Measurements from ENCODE around the gene FMO3. TPM values are rescaled to one million over a fixed set of nuclear protein-coding genes. Genes with fewer than 3 reads are reported as not detected.

The FMO3 gene
- total RNA-seq, 1 experiment from 2014 or later: not detected

GRCh38 chr1:171142416-171143385, 52.0 kb downstream of the FMO3 start:
- TF ChIP-seq, protein P1, sequence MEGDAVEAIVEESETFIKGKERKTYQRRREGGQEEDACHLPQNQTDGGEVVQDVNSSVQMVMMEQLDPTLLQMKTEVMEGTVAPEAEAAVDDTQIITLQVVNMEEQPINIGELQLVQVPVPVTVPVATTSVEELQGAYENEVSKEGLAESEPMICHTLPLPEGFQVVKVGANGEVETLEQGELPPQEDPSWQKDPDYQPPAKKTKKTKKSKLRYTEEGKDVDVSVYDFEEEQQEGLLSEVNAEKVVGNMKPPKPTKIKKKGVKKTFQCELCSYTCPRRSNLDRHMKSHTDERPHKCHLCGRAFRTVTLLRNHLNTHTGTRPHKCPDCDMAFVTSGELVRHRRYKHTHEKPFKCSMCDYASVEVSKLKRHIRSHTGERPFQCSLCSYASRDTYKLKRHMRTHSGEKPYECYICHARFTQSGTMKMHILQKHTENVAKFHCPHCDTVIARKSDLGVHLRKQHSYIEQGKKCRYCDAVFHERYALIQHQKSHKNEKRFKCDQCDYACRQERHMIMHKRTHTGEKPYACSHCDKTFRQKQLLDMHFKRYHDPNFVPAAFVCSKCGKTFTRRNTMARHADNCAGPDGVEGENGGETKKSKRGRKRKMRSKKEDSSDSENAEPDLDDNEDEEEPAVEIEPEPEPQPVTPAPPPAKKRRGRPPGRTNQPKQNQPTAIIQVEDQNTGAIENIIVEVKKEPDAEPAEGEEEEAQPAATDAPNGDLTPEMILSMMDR (conservative IDR thresholded peaks at IDR 0.05; ENCODE audit: low read depth, low read length): no peak
- TF ChIP-seq EZH2 (IDR thresholded peaks at IDR 0.05; ENCODE audit: borderline replicate concordance, low read depth, low read length, poor library complexity, severe bottlenecking): no peak
- POLR2A ChIA-PET (ENCODE audit: low non-redundant PET): no interaction called here
- Histone ChIP-seq H3K27me3 (replicated peaks; ENCODE audit: insufficient read depth, low read depth, low read length, poor library complexity) (no peaks in the 10 kb centered on the region), H3K36me3 (ENCODE audit: insufficient read depth, low read length, poor library complexity, severe bottlenecking) (no peaks in the 10 kb centered on the region), H3K4me1 (ENCODE audit: insufficient read depth, low read length, poor library complexity, severe bottlenecking) (no peaks in the 10 kb centered on the region), H3K9me3 (ENCODE audit: low read depth, low read length, poor library complexity, severe bottlenecking) (no peaks in the 10 kb centered on the region), H3K27ac (ENCODE audit: low read depth, low read length, poor library complexity, severe bottlenecking) (no peak overlapping the region), H3K4me3 (ENCODE audit: low read depth, low read length, poor library complexity, severe bottlenecking) (no peak overlapping the region)
- intact Hi-C loops (cut with micrococcal nuclease; ENCODE audit: unreplicated experiment): no loop called here
- no TSS peak for BruUV-seq (replicated peaks)
- CTCF ChIA-PET: no interaction called here
- DNase-seq (ENCODE audit: low spot score): no peak

- ChIA-PET POLR2A (ENCODE audit: low non-redundant PET) (no interaction called here), CTCF (no interaction called here)
- Histone ChIP-seq H3K36me3 (ENCODE audit: insufficient read depth, low read length, poor library complexity, severe bottlenecking) (no peaks in the 10 kb centered on the region), H3K4me1 (ENCODE audit: insufficient read depth, low read length, poor library complexity, severe bottlenecking) (no peaks in the 10 kb centered on the region), H3K27ac (ENCODE audit: low read depth, low read length, poor library complexity, severe bottlenecking) (no peak overlapping the region), H3K4me3 (ENCODE audit: low read depth, low read length, poor library complexity, severe bottlenecking) (no peak overlapping the region), H3K27me3 (replicated peaks; ENCODE audit: insufficient read depth, low read depth, low read length, poor library complexity) (no peaks in the 10 kb centered on the region), H3K9me3 (ENCODE audit: low read depth, low read length, poor library complexity, severe bottlenecking) (no peaks in the 10 kb centered on the region)
- intact Hi-C loops (cut with micrococcal nuclease; ENCODE audit: unreplicated experiment): no loop called here
- TF ChIP-seq EZH2 (IDR thresholded peaks at IDR 0.05; ENCODE audit: borderline replicate concordance, low read depth, low read length, poor library complexity, severe bottlenecking): no peak
- TF ChIP-seq, protein P1 (conservative IDR thresholded peaks at IDR 0.05; ENCODE audit: low read depth, low read length): no peak
- BruUV-seq (replicated peaks): no TSS peak
- no peak for DNase-seq (ENCODE audit: low spot score)
Measured at GRCh38 chr1:171150156-171150555, 59.5 kb downstream of the FMO3 start.

GRCh38 chr1:171152549-171152948, 61.8 kb downstream of the FMO3 start:
- ChIA-PET CTCF (no interaction called here), POLR2A (ENCODE audit: low non-redundant PET) (no interaction called here)
- peak; percentile 34 for DNase-seq (ENCODE audit: low spot score)
- no peaks in the 10 kb centered on the region for H3K9me3 ChIP-seq (ENCODE audit: low read depth, low read length, poor library complexity, severe bottlenecking)
- intact Hi-C loops (cut with micrococcal nuclease; ENCODE audit: unreplicated experiment): no loop called here
- TF ChIP-seq, protein P1 (conservative IDR thresholded peaks at IDR 0.05; ENCODE audit: low read depth, low read length): no peak
- no peak for TF ChIP-seq EZH2 (IDR thresholded peaks at IDR 0.05; ENCODE audit: borderline replicate concordance, low read depth, low read length, poor library complexity, severe bottlenecking)
- no peaks in the 10 kb centered on the region for H3K27me3 ChIP-seq (replicated peaks; ENCODE audit: insufficient read depth, low read depth, low read length, poor library complexity)
- no peak overlapping the region for H3K4me3 ChIP-seq (ENCODE audit: low read depth, low read length, poor library complexity, severe bottlenecking)
- no peaks in the 10 kb centered on the region for H3K4me1 ChIP-seq (ENCODE audit: insufficient read depth, low read length, poor library complexity, severe bottlenecking)
- H3K27ac ChIP-seq (ENCODE audit: low read depth, low read length, poor library complexity, severe bottlenecking): no peak overlapping the region
- BruUV-seq (replicated peaks): no TSS peak
- no peaks in the 10 kb centered on the region for H3K36me3 ChIP-seq (ENCODE audit: insufficient read depth, low read length, poor library complexity, severe bottlenecking)

Data from A673 (cell line).